HepG2 (cell line): ENCODE data around the gene UBE2D4. TPM values are rescaled to one million over a fixed set of nuclear protein-coding genes. Genes with fewer than 3 reads are reported as not detected.

Source experiments
- ATAC-seq: fragments of 200-7000 bp; cut with Tn5 transposase; 3 replicates; pipeline ENCODE4 v1.9.1; 2020; ENCODE audit warnings: mild to moderate bottlenecking, moderate library complexity
- BruUV-seq: library from RNA; stranded (reverse); fragments of 400-500 nt; replicated peaks from 2 replicates; lab custom pipeline; 2021; lab: Mats Ljungman, UMichigan
- CTCF ChIA-PET: fragments of 300-600 bp; formaldehyde crosslinking; extraction: SDS; loops from one replicate; lab custom pipeline; 2021; ENCODE audit warnings: low total read pairs, inconsistent platforms, low intra/inter-chr PET ratio; lab: Yijun Ruan, JAX
- POLR2A ChIA-PET: fragments of 350-600 bp; sonication (Branson Sonifier 250); formaldehyde crosslinking; loops from one replicate; lab custom pipeline; 2020; ENCODE audit warnings: antibody characterized with exemption, inconsistent platforms; lab: Yijun Ruan, JAX
- DNase-seq: peaks from one replicate; pipeline ENCODE4 v3.0.0-alpha.2; 2015; ENCODE audit warnings: low spot score
- FAIRE-seq: peaks from 3 replicates; lab custom pipeline; 2011; peaks lifted over from hg19 to GRCh38; lab: Jason Lieb, UNC
- H2AFZ ChIP-seq: one replicate; pipeline ENCODE4 v1.6.1; 2011; ENCODE audit warnings: low read length, inconsistent platforms
- H3K27ac ChIP-seq: fragments of 300-600 bp; 3 replicates; pipeline ENCODE4 v1.8.0; 2011; ENCODE audit warnings: mixed run types, mild to moderate bottlenecking, mixed read lengths, low read length, inconsistent platforms; ENCODE audit not compliant: insufficient read depth; ENCODE audit errors: extremely low read length
- H3K27me3 ChIP-seq, 2 experiments: fragments of 200-600 bp in 1 of 2; 2 replicates in 1 of 2; 3 replicates in 1 of 2; pipeline versions ENCODE4 v1.6.0 to v1.8.0; 2011; ENCODE audit warnings: low read length in 2 of 2, mild to moderate bottlenecking in 2 of 2, moderate library complexity in 2 of 2, inconsistent platforms in 1 of 2; ENCODE audit not compliant: insufficient read depth in 2 of 2, control insufficient read depth in 1 of 2
- H3K36me3 ChIP-seq, 2 experiments: fragments of 200-600 bp in 1 of 2; replicated peaks in 1 of 2; 2 replicates in 1 of 2; 3 replicates in 1 of 2; pipeline versions ENCODE4 v1.5.1 to v1.8.0; 2011; ENCODE audit warnings: low read length in 2 of 2, inconsistent platforms in 1 of 2; ENCODE audit not compliant: insufficient read depth in 2 of 2, control insufficient read depth in 1 of 2
- H3K4me1 ChIP-seq: 2 replicates; pipeline ENCODE4 v1.5.1; 2012; ENCODE audit warnings: low read length, inconsistent platforms; ENCODE audit not compliant: insufficient read depth
- H3K4me2 ChIP-seq: 2 replicates; pipeline ENCODE4 v1.6.0; 2011; ENCODE audit warnings: low read depth, low read length, inconsistent platforms
- H3K4me3 ChIP-seq, 3 experiments: fragments of 200-600 bp in 1 of 3; sonication (generic), shearing (Covaris generic) in 1 of 3; replicated peaks in 1 of 3; 2 replicates each; pipeline ENCODE4 v1.5.1; 2011 to 2016; ENCODE audit warnings: low read length in 3 of 3, inconsistent platforms in 2 of 3, low read depth in 2 of 3, mild to moderate bottlenecking in 2 of 3, control low read depth in 1 of 3, mixed read lengths in 1 of 3; ENCODE audit not compliant: insufficient read depth in 1 of 3
- H3K79me2 ChIP-seq: one replicate; pipeline ENCODE4 v1.6.1; 2011; ENCODE audit warnings: low read length, inconsistent platforms; ENCODE audit not compliant: insufficient read depth
- H3K9ac ChIP-seq: 2 replicates; pipeline ENCODE4 v1.6.0; 2011; ENCODE audit warnings: mild to moderate bottlenecking, low read depth, low read length, inconsistent platforms; ENCODE audit not compliant: insufficient read depth
- H3K9me3 ChIP-seq: 2 replicates; pipeline ENCODE4 v1.5.1; 2012; ENCODE audit warnings: mild to moderate bottlenecking, low read length
- H4K20me1 ChIP-seq: 2 replicates; pipeline ENCODE4 v1.6.0; 2011; ENCODE audit warnings: inconsistent platforms, mild to moderate bottlenecking, low read length, moderate library complexity; ENCODE audit not compliant: insufficient read depth
- LCORL ChIP-seq, 2 experiments: fragments of 450-650 bp in 1 of 2; sonication (generic) in 1 of 2; formaldehyde crosslinking in 1 of 2; IDR thresholded peaks; 2 replicates each; pipeline versions ENCODE4 v1.5.0 to v1.6.1; 2017 to 2020; ENCODE audit warnings: antibody characterized with exemption in 1 of 2, missing genetic modification reagents in 1 of 2
- PAX8 ChIP-seq: sonication (generic); formaldehyde crosslinking; IDR thresholded peaks from 2 replicates; pipeline ENCODE4 v1.8.0; 2022; ENCODE audit warnings: mild to moderate bottlenecking, missing genetic modification reagents, borderline replicate concordance
- RAD21 ChIP-seq: fragments of 450-650 bp; formaldehyde crosslinking; IDR thresholded peaks from 2 replicates; pipeline ENCODE4 v1.5.0; 2020; ENCODE audit warnings: mild to moderate bottlenecking
- SMAD9 ChIP-seq: sonication (generic); formaldehyde crosslinking; IDR thresholded peaks from 2 replicates; pipeline ENCODE4 v1.5.1; 2020; ENCODE audit warnings: mild to moderate bottlenecking, missing genetic modification reagents
- SMC3 ChIP-seq: IDR thresholded peaks from 2 replicates; pipeline ENCODE4 v1.6.1; 2011; ENCODE audit warnings: low read length, improper control_type of control experiment
- STAG1 ChIP-seq: sonication (generic); formaldehyde crosslinking; IDR thresholded peaks from 2 replicates; pipeline ENCODE4 v1.4.0; 2020; ENCODE audit warnings: missing genetic modification reagents
- TCF7 ChIP-seq: sonication (generic); IDR thresholded peaks from 2 replicates; pipeline ENCODE4 v1.6.1; 2016; ENCODE audit warnings: antibody characterized with exemption, low read depth
- TEAD3 ChIP-seq: optimal IDR thresholded peaks from 2 replicates; pipeline ENCODE3; 2016; ENCODE audit warnings: borderline replicate concordance
- ZNF678 ChIP-seq: sonication (generic); formaldehyde crosslinking; IDR thresholded peaks from 2 replicates; pipeline ENCODE4 v1.4.0; 2020; ENCODE audit warnings: mild to moderate bottlenecking, missing genetic modification reagents
- ZZZ3 ChIP-seq: sonication (generic); formaldehyde crosslinking; IDR thresholded peaks from 2 replicates; pipeline ENCODE4 v1.4.0; 2020; ENCODE audit warnings: missing genetic modification reagents, mild to moderate bottlenecking, borderline replicate concordance
- WGBS: methylation state at CpG from one replicate; pipeline ENCODE4 v1.1.6; 2017; ENCODE audit warnings: low lambda C conversion rate; 5-methylcytosine and 5-hydroxymethylcytosine counted together
- in situ Hi-C: cut with HindIII; loops from 2 replicates; pipeline ENCODE4 v1.10.0; 2017; ENCODE audit warnings: low pct_unique_long_range_greater_than_20kb; ENCODE audit not compliant: extremely low pct_ligation_motif_present
- intact Hi-C: fragments of 100-400 bp; cut with micrococcal nuclease; formaldehyde crosslinking; loops from one replicate; pipeline ENCODE4 v1.10.0; 2022; ENCODE audit not compliant: unreplicated experiment
- polyA plus RNA-seq, 8 experiments: library from polyadenylated mRNA; depleted of rRNA in 3 of 8; stranded (reverse) in 7 of 8; unstranded in 1 of 8; fragments of >200 nt; fragmentation: Illumina TruSeq in 4 of 8; extraction: Trizol in 4 of 8; gene quantifications; 2 replicates each; pipeline versions ENCODE4 v1.2.1 to v1.2.3, GENCODE V29; 2011 to 2016; ENCODE audit warnings: low read depth in 4 of 8, missing spikeins in 1 of 8, mixed read lengths in 1 of 8; ENCODE audit not compliant: insufficient read depth in 1 of 8
- total RNA-seq, 5 experiments: library from RNA; depleted of rRNA; stranded (reverse); fragments of >200 nt; fragmentation: Illumina TruSeq; extraction: Trizol; gene quantifications; 2 replicates each; pipeline ENCODE4 v1.2.3, GENCODE V29; 2016; ENCODE audit warnings: low read depth in 1 of 5
- TF ChIP-seq, protein P1 (sequence below): sonication (generic); formaldehyde crosslinking; IDR thresholded peaks from 2 replicates; pipeline ENCODE4 v1.4.0; 2020; ENCODE audit warnings: missing genetic modification reagents, borderline replicate concordance
- TF ChIP-seq, protein P2 (sequence below): sonication (generic); formaldehyde crosslinking; IDR thresholded peaks from 2 replicates; pipeline ENCODE4 v1.5.0; 2020; ENCODE audit warnings: missing genetic modification reagents
- TF ChIP-seq, protein P3 (sequence below): sonication (generic); formaldehyde crosslinking; IDR thresholded peaks from 2 replicates; pipeline ENCODE4 v1.5.0; 2020; ENCODE audit warnings: mild to moderate bottlenecking, missing genetic modification reagents, moderate library complexity
- TF ChIP-seq, protein P4 (sequence below): IDR thresholded peaks from 2 replicates; pipeline ENCODE4 v1.6.1; 2016

UBE2D4 gene
- total and polyA plus RNA-seq, 2 of the 13 experiments (the other 11 are each of a cell fraction or from before 2014, with no cell fraction given) = 9.9 to 16.0 TPM

DNA sequence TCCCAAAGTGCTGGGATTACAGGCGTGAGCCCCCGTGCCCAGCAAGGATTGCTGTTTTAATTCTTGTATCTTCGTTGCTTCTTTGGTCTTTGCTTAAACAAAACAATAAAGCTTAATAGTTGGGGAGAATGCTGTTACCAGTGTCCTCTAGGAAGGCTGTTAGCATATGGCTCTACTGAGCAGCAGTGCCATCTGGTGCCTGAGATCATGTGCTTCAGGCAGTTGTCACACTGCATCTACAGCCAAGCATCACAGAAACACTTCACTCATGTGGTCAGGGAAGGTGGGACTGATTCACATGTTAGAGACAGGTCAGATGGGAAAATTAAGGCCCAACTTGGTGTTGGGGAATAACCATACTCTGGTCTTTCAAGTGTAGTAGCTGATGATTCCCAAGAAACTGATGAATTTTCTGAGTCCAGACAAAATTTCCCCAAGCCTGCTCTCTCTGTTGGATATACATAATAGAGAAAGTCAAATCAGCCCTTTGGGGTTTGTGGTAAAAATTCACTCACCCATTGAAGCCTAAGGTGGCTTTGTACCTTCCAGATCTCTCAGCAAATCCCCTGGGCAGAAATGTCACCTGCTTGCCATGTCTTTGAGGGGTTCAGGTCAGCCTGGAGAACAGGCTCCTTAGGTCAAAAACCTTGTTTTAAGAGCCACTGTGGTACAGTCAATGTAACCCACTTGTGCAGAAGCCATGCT is 28.4 kb downstream of the UBE2D4 start:
- H3K4me1 ChIP-seq = no peaks in the 10 kb centered on the region
- H3K9me3 ChIP-seq = no peaks in the 10 kb centered on the region
- in situ Hi-C loops = no loop called here
- H3K36me3 ChIP-seq = peaks cover 5 to 7% of the 10 kb centered on the region in 2 experiments; a peak in 3 of 5 replicates
- no peaks in the 10 kb centered on the region for H3K27me3 ChIP-seq
- no peak overlapping the region for H3K9ac ChIP-seq
- no peaks in the 10 kb centered on the region for H3K79me2 ChIP-seq
- peak; percentile 61 for DNase-seq
- no peak overlapping the region for H3K4me3 ChIP-seq
- H2AFZ ChIP-seq = no peak overlapping the region
- no peaks in the 10 kb centered on the region for H4K20me1 ChIP-seq
- H3K27ac ChIP-seq = no peak overlapping the region
- peak; percentile 95 for FAIRE-seq
- POLR2A ChIA-PET = interaction anchor here (0.6 kb wide), 1 partner anchor 268 kb away, joined by 3 read pairs; no protein-coding TSS in a partner anchor
- intact Hi-C loops = loop anchor here (1.0 to 2.0 kb wide), 2 partner anchors 86 to 115 kb away; partner anchors contain the start of gene MRPS24
- CTCF ChIA-PET = interaction anchor here (1.7 kb wide), 1 partner anchor 116 kb away, joined by 7 read pairs; no protein-coding TSS in a partner anchor
- peak; percentile 99 for ATAC-seq
- WGBS = 37% methylated on average over 3 of the region's 3 CpGs
- H3K4me2 ChIP-seq = no peak overlapping the region
- no TSS peak for BruUV-seq
- TF ChIP-seq, protein P1, sequence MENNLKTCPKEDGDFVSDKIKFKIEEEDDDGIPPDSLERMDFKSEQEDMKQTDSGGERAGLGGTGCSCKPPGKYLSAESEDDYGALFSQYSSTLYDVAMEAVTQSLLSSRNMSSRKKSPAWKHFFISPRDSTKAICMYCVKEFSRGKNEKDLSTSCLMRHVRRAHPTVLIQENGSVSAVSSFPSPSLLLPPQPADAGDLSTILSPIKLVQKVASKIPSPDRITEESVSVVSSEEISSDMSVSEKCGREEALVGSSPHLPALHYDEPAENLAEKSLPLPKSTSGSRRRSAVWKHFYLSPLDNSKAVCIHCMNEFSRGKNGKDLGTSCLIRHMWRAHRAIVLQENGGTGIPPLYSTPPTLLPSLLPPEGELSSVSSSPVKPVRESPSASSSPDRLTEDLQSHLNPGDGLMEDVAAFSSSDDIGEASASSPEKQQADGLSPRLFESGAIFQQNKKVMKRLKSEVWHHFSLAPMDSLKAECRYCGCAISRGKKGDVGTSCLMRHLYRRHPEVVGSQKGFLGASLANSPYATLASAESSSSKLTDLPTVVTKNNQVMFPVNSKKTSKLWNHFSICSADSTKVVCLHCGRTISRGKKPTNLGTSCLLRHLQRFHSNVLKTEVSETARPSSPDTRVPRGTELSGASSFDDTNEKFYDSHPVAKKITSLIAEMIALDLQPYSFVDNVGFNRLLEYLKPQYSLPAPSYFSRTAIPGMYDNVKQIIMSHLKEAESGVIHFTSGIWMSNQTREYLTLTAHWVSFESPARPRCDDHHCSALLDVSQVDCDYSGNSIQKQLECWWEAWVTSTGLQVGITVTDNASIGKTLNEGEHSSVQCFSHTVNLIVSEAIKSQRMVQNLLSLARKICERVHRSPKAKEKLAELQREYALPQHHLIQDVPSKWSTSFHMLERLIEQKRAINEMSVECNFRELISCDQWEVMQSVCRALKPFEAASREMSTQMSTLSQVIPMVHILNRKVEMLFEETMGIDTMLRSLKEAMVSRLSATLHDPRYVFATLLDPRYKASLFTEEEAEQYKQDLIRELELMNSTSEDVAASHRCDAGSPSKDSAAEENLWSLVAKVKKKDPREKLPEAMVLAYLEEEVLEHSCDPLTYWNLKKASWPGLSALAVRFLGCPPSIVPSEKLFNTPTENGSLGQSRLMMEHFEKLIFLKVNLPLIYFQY (CRISPR knock-in tag) = no peak
- TF ChIP-seq LCORL (IDR thresholded peaks at IDR 0.05) (no peak), LCORL (CRISPR knock-in tag; IDR thresholded peaks at IDR 0.05) (no peak), TEAD3 (CRISPR knock-in tag) (no peak), PAX8 (CRISPR knock-in tag) (no peak), STAG1 (CRISPR knock-in tag) (peak; percentile 77), RAD21 (CRISPR knock-in tag) (peak; percentile 46; the same call in 1 of the 2 replicates), SMAD9 (no peak), TCF7 (no peak), ZNF678 (no peak), SMC3 (peak; percentile 66; the same call in 1 of the 2 replicates), ZZZ3 (CRISPR knock-in tag) (no peak)
- TF ChIP-seq, protein P2, sequence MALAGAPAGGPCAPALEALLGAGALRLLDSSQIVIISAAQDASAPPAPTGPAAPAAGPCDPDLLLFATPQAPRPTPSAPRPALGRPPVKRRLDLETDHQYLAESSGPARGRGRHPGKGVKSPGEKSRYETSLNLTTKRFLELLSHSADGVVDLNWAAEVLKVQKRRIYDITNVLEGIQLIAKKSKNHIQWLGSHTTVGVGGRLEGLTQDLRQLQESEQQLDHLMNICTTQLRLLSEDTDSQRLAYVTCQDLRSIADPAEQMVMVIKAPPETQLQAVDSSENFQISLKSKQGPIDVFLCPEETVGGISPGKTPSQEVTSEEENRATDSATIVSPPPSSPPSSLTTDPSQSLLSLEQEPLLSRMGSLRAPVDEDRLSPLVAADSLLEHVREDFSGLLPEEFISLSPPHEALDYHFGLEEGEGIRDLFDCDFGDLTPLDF (CRISPR knock-in tag) = no peak
- TF ChIP-seq, protein P3, sequence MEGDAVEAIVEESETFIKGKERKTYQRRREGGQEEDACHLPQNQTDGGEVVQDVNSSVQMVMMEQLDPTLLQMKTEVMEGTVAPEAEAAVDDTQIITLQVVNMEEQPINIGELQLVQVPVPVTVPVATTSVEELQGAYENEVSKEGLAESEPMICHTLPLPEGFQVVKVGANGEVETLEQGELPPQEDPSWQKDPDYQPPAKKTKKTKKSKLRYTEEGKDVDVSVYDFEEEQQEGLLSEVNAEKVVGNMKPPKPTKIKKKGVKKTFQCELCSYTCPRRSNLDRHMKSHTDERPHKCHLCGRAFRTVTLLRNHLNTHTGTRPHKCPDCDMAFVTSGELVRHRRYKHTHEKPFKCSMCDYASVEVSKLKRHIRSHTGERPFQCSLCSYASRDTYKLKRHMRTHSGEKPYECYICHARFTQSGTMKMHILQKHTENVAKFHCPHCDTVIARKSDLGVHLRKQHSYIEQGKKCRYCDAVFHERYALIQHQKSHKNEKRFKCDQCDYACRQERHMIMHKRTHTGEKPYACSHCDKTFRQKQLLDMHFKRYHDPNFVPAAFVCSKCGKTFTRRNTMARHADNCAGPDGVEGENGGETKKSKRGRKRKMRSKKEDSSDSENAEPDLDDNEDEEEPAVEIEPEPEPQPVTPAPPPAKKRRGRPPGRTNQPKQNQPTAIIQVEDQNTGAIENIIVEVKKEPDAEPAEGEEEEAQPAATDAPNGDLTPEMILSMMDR = peak; percentile 75
- TF ChIP-seq, protein P4, sequence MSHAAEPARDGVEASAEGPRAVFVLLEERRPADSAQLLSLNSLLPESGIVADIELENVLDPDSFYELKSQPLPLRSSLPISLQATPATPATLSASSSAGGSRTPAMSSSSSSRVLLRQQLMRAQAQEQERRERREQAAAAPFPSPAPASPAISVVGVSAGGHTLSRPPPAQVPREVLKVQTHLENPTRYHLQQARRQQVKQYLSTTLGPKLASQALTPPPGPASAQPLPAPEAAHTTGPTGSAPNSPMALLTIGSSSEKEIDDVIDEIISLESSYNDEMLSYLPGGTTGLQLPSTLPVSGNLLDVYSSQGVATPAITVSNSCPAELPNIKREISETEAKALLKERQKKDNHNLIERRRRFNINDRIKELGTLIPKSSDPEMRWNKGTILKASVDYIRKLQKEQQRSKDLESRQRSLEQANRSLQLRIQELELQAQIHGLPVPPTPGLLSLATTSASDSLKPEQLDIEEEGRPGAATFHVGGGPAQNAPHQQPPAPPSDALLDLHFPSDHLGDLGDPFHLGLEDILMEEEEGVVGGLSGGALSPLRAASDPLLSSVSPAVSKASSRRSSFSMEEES (CRISPR knock-in tag) = no peak
